HG03571 (cell line): Measurements from ENCODE around the gene IGF2R.
"Not testable (repeated sequence)": the region's sequence is repeated elsewhere in the genome, so short reads cannot be mapped to it uniquely, and the experiment has no call there.

Experiments
- ATAC-seq: cut with Tn5 transposase; IDR thresholded peaks from one replicate; pipeline ENCODE4 v1.9.1; 2021; ENCODE audit not compliant: unreplicated experiment

The IGF2R gene

DNA sequence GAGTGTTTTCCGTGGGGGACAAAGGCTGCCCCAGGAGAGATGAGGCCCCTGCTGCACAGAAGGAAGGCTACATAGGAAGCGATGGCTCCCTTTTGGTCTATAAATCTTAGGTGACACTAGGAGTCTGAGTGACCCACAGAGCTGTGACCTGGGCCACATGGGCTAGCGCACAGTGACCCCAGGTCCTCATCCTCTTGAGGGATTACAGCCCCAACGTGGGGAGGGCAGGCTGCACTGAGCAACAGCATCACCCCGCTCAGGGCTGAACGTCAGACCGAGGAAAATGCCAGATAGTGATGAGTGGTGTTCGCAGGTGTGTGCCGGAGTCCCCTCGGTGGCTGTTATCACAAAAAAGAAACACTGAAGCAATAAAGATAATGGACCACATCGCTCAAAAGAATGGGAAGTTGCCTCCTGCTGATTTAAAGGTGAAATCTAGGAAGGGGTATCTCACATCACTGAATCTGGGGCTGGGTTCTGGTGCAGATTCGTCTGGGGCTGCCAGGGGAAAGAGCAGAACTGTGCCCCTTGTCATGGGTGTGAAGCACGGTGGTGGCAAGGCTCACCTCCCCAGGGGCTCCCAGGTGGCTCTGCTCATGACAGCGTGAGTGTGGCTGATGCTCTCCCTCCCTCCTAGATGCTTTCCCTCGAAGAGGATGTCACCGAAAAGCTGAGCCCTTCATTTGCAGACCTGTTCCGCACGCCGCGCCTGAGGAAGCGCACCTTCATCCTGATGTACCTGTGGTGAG is 167.2 kb downstream of the IGF2R start:
- ATAC-seq: no peak

DNA sequence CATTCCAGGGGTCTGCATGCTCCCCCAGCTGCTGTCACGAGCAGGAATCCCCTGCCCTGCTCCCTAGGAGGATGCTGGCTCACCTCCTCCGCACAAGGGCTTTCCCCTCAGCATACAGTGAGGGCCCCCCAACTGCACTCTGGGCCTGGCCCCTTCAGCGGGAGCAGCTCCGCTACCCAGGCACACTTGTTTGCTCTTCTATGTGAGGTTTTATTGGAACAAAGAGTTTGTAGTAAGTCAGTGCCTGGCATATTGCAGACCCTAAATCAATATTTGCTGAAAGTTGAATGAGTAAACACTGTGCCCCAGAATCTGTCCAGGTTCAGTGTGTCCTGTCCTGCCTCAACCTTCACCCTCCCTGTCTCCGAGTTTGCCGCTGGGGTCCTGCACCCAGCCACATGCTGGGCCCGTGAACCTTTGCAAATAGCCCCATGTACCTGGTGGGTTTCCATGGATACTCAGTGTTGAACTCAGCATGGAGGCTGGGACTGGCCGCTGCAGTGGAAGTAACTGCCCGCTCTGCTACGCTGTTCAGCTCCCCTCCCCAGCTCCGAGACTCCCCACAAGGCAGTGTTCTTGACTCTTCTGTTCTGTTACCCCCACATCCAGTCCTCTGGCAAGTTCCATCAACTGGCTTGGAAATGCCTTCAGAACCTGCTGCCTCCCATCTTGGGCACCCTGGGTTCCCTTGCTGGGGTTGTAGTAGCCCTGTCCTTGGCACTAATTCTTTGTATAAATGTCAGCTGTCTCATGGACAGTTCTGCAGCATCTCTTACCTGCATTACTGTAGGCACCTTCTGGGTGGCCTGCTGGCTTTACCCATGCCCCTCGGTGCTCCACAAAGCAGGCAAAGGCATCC is 168.5 kb downstream of the IGF2R start:
- ATAC-seq: no peak

DNA sequence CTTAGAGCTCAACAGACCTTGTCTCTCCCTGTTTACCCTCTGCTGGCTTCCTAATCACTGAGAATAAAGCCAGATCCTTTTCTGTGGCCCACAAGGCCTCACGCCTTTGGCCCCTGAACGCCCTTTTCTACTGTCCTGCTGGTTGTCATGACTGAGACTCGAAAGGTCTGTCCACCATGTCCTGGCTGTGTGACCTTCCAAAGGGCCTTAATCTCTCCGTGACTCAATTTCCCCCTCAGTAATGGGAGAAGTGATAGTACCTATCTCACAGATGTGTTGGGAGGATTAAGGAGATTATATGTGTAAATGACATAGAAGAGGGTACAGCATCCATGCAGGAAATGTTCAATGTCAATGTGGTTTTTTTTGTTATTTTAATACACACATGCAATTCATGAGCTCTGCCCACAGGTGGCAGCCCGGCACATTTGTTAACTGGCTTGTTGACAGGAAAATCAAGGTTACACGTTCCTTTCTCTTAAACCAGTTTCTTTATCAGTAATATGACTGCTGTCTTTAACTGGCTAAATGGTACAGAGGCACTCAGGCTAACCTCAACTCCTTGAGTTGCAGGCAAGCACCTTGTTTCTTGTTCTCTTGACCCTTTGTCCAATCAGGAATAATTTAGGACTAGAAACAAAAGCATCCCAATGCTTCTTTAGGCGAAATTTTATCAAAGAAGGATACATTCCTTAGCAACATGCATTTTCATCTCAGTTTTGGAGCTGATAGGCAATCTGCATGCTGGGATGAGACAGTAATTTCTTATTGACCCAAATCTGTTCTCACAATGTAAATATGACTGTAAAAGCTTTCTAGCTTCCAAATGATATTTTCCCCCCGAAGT is 169.3 kb downstream of the IGF2R start:
- ATAC-seq: no peak

DNA sequence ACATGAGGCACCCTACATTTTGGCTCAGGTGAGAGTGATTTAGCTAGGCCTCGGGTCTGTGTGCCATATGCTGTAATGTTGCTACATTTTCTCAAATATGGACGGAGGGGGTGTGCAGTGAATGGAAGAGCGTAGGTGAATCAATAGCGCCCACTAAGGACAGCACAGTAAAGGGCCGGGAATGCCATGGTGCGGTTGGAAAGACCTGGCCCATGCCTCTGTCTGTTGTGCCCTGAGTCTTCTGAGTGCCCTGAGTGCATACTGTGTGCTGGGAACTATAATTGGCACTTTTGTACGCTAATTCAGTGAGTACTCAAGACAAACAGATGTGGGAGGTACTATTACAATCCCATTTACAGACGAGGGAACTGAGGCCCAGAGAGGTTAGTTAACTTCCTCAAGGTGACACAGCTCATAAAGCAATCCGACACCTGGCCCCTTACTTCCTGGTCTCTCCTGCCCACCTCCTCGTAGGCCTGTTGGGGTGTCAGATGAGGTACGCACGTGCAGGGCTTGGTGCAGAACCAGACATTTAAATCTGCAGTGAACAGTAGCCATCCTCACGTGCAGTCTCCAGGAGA is 170.0 kb downstream of the IGF2R start:
- ATAC-seq: no peak

DNA sequence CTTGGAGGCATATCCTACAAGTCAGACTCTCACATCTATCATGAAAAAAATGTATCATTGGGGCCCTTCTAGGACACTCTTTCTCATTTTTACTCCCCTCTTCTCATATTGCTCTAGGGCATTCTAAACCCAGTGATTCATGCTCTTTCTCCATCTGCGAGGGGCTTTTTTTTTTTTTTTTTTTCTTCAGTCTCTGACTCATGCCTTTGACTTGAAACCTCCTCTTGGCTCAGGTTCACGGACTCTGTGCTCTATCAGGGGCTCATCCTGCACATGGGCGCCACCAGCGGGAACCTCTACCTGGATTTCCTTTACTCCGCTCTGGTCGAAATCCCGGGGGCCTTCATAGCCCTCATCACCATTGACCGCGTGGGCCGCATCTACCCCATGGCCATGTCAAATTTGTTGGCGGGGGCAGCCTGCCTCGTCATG is 170.6 kb downstream of the IGF2R start:
- ATAC-seq: no peak

DNA sequence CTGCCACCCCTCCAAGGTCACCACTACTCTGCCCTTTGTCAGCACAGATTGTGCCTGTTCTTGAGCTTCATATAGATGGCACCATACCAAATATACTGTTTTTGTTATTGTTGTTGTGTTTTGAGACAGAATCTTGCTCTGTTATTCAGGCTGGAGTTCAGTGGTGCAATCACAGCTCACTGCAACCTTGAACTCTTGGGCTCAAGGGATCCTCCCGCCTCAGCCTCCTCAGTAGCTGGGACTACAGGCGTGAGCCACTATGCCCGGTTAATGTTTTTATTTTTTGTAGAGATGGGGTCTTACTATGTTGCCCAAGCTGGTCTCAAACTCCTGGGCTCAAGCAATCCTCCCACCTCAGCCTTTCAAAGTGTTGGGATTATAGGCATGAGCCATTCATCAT is 171.6 kb downstream of the IGF2R start:
- not testable (repeated sequence) for ATAC-seq

DNA sequence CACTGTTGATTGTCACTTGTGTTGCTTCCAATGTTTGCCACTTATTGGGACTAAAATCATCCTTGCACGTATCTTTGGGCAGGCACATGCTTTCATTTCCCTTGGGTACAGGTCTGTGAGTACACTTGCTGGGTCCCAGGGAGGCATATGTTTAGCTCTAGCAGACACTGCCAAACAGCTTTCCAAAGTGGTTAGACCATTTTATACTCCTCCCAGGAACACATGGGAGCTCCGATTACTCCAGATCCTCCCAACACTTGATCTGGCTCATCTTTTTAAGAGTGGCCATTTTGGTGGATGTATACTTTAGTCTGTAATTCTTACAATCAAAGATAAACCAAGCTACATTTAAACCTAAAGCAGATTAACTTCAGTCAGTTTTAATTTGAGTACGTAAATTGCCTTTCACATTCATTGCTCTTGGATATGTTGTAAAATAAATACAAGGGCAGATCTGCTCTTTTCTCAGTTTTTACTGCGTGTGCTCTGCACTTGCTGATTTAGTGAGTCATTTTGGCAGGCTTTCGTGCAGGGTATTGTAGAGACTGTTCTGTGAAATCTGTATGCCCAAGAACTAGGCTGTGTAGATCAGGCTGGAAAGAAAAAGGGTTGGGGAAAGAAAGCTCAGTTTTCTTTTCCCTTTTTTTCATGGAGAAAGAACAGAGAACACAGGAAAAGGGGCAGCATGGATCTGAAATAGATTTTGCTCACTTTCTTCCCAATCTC is 172.3 kb downstream of the IGF2R start:
- no peak for ATAC-seq

DNA sequence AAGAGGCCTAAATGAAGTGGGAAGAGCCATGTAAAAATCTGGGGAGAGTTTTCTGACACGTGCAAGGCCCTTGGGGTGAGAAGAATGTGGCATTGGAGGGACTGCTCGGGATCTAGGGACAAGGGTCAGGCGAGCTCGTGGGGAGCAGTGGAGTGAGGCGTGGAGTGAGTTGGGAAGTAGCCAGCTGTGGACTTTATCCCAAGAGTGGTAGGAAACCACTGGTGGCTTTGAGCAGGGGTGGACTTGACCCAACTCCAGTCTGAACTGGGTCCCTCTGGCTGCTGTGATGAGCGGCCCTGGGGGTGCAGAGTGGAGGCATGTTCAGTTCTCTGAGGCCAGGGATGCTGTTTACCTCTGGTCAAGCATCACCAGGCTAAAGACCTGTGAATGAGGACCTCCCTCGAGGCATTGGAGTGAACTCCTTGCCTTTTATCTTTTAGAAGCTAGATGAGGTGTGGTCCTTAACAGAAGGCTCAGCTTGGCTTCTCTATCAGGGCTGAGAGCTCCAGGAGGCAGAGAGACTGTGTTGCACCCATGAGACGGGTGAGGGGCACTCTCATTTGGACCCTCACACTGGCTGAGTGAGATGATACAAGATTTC is 173.3 kb downstream of the IGF2R start:
- no peak for ATAC-seq

DNA sequence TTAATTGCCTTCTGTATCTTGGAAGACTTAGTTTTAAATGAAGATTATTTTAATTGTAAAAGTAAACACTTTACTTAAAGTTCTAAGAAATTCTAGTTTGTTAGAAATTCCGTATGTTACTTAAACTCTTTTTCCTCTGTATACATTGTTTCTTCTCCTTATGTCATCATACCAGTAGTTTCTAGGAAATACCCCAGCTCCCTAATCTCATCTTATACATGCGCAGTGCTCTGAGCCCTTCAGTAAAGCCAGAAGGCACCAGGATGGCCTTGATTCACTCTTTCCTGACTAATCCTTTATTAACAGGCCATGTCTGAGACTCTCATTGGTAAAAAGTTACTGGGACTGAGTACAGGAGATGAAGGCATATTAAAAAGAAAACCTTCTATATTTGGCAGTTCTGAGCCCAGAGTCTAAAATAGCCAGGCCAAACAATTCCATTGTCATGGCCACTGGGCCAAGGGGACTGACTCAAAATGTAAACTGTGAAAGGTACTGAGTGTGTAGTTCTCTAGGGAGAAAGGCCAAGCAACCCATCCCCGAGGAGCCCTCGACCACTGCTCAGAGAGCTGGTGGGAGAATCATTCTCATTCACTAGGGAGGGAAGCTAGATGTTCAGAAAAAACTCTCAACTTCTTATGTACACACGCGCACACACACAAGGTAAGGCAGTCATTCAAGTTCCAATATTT is 177.7 kb downstream of the IGF2R start:
- ATAC-seq: no peak

DNA sequence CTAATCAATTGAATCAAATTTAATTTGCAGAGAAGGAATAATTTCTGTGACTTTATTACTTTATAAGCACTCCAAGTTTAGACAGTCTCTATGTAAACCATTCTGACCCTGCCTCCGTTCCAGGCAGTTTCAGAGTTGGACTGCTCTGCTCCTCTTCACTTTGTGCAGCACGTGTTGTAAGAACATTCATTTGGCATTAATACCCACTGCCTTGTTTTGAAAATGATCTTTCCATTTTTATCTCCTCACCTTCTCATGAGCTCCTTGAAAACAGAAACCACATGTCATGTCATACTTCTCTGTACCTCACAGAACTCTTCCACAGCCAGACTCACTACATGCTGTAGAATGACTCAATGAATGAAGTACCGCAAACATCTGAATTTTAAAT is 178.3 kb downstream of the IGF2R start:
- no peak for ATAC-seq

DNA sequence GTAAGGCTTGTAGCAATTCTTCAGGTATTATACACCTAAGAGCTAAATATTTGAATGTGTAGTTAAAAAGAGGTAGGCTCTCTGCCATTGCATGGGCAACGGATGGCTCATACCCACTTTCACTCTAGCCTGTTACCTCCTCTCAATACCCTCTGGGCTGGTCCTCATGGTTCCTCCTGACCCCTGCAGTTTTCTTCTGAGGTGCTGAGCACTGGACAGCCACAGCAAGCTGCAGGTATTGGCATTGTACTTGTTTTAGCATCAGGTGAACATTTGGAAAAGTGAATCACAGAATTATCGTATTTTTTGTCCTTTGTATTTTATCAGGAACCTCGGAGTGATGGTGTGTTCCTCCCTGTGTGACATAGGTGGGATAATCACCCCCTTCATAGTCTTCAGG is 185.6 kb downstream of the IGF2R start:
- ATAC-seq: no peak

DNA sequence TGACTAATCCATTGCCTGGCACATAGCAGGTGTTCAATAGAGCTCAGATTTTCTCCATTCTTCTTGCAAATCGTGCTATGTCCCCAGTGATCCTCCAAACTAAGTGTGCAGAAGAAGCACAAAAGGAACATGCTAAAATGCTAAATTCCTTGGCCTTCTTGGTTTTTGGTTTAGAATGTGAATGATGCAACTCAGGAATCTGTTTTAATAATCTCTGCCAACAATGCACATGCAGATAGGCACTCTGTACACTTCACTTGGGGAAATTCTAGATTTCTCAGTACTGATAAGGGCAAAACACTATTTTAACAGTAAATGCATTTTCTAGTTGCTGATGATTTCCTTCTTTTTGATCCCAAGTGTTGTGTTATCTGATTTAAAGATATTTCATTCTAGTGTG is 188.0 kb downstream of the IGF2R start:
- ATAC-seq: no peak

DNA sequence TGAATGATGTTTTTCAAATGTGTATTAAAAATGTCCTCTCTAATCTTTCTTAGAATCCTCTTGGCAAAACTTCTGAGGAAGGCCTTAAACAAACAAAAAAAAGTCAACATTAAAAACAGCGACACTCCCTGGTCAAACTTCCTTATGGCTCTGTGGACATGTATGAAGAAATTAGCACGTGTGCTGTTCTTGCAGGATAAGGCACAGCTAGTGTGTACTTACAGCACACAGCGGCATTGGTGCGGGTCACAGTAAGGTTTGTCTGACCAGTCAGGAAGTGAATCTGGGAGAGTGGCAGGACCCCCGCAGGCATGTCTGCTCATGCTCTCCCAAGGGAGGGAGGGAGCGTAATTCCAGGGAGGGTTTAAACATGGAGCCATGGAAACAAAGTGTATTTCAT is 191.6 kb downstream of the IGF2R start:
- no peak for ATAC-seq
